Right hindlimb (tissue), 1 donor: ENCODE measurements around the gene EXO1.
"Not testable (repeated sequence)": the region's sequence is repeated elsewhere in the genome, so short reads cannot be mapped to it uniquely, and the experiment has no call there.

Experiments used
- DNase-seq: peaks from one replicate; pipeline ENCODE4 v3.0.0-alpha.2; 2018

Gene EXO1

DNA sequence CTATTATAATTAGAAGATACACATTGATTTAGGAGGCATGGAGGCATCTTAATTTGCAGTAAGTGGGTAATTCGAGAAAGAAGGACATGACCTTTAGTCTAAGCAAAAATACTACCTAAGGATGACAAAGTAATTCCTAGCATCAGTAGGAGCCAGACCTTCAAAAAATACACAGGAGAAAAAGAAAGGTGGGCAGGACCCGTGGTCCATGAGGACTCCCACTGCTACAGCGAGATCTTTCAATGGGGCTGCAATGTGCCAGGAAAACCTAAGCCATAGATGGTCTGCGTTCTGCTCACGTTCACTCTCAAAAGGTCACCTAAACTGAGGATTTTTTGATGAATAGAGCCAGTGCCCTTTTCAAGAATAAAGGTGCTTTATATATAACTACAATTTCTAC, 10.6 kb upstream of the EXO1 start:
- no peak for DNase-seq

DNA sequence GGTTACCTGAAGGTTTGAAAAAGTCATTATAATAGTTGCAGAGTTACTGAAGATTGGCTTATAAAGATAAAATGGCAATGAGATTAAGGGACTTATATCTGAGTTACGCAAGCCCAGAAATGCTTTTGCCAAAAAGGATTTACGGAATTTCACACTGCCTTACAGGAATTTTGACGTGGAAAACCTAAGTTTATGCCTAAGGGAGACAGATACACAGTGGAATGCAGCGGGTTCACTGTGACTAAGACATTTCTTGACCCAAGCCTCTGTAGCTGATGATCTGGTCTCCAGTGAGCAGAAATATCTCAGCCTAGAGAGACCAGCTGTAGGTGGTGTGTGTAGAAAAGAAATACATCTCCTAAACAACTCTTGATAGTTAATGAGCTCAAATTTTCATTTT, 10.1 kb upstream of the EXO1 start:
- DNase-seq, result no peak

DNA sequence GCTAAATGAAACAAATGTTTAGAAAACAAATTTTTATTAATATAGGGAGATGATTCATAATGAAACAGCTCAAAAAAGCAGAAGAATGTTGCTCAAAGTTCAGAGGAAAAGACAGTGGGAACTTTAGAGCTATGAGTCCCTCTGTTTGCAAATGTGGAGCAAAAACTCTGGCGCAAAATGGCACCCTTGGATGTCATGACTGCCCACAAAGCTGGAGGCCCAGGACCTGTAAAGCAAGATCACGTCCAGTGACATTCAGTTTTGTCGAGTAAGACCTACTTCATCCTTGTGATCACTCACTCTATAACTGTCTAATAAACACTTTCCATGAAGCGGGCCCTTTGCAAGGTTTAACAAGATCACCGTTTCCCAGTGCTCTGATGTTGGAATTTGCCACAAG, 9.1 kb upstream of the EXO1 start:
- DNase-seq, result no peak

DNA sequence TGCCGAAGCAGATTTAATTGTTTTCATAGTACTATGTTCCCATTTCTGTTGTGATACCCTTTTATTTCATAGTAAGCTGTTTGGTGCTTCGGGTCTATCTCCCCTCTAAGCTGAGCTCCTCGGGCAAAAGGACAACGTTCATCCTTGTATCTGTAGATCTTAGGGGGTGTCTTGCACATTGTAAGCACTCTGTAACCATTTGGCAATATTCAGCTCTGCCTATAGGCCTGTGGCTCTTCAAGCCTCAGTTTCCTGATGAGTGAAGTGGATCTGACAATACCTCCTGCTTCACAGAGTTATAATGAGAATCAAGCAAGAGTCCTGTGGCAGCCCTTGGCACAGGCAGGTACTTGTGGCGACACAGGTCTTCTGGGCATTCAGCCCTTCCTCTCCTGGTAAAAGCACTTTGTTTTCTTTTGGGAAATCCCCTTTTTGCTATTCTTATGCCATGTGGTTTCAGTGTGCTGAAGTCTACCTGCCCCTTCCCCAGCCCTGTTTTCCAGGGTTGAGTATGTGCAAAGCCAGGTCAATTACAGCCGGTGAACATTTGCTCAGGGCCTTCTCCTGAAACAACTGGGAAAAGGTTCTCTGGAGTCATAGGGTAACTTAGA, 8.5 kb upstream of the EXO1 start:
- DNase-seq, result no peak

DNA sequence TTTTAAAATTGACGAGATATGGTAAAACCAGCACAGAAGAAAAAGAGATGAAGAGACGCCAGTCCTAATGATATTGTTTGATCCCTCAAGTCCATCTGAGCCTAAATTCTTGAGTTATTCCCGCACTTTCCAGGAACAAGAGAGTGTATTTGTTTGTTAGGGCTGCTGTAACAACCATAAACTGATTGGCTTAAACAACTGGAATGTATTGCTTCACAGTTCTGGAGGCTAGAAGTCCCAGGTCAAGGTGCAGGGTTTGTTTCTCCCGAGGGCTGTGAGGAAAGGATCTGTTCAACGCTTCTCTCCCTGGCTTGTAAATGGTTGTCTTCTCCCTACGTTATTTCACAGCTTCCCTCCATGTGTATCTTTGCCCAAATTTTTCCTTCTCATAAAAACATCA, 7.8 kb upstream of the EXO1 start:
- DNase-seq, result no peak

DNA sequence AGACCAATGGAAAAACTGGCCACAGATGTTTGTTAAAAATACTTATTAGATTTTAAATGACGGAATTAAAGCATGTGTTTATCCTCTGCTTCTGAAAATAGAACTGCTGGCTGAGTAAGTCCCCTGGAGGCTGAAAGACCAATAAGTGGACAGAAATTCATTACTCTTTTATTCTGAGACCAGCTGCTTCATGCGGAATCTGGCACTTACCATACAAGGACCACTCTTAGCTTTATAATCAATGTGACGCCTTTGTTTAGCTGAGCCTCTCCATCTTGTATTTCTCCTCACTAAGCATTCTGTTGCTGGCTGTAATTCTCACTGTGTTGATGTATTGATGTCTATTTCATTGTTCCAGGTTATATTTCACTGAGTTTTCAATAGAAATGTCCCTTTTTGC, 6.3 kb upstream of the EXO1 start:
- DNase-seq, result no peak

DNA sequence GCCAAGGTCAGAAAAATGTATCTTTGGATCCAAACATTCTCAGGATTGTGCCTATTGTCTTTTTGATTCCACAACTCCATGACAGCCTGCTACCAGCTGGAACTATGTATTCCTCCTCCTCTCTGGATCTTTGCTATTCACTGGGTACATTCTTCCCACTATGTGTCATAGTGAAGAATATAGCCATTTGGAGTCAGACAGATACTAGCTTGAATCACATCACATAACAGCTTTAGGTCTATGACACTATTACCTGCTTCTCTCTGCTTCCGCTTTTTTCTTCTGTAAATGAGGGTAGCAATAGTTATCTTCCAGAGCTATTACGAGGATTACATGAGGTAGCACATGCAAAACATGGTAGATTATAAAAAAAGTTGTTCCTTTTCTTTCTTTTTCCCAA, 5.4 kb upstream of the EXO1 start:
- DNase-seq, result no peak

DNA sequence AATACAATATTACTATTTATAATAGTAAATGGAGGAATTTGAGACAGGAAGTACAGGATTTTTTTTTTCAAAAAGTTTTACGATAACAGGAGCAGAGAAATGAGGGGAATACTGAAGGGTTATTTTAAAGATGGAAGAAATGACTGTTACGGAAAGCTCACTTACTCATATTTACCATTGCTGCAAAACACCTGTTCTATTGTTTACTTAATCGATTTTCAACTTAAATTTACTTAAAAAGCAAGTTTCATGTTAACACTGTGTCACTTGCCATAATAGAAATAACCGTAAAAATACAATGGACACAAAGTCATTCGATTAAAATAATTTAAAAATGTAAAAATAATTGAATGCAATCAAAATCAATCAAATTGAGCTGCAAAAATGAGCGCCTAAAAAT, 3.4 kb upstream of the EXO1 start:
- no peak for DNase-seq

DNA sequence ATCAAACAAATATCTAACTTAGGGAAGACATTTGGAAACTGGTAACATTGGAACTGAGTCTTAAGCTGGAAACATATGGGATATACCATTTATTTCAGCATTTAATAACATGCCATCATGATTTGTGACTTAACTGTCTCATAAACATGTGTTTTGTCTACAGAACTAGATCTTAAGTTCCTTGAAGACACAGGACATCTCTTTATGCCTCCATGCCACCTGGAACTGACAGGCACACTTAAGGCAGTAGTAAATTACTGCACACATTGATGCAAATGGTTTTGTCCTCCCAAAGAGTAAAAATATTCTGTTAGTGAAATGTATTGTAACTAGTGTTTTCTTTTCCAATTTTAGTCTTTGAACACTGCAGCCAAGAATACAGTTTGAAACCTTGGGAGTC, 1.6 kb upstream of the EXO1 start:
- DNase-seq, result no peak

DNA sequence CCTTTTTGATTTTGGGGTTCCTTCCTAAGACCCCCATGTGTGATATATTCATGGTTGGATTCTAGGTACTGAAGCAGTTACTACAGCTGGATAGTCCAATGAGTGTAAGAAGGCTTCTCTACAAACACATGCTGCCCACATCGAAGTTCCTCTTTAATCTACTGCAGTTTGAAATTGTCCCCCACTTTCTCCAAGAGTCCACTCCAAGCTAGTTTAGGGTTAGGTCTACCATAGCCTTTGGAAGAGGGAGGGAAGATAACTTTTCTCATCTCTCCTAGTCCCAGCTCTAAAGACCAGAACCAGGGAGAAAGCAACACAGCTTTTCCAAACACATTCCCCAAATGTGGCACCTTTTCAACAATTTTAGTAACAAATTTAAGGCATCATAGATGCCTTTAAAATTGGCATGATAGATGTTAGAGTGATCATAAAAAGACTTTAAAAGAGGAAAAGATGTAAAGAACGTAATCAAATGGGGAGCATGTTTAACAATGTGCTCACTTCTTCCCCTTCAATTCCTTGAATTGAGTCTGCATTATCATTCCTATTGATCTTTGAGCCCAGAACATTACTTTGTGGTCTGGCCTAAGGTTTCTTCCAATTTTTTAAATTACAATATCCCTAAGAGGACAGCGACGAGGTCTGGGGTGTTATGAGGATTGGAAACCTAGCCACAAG, 1.0 kb upstream of the EXO1 start:
- DNase-seq, result no peak

DNA sequence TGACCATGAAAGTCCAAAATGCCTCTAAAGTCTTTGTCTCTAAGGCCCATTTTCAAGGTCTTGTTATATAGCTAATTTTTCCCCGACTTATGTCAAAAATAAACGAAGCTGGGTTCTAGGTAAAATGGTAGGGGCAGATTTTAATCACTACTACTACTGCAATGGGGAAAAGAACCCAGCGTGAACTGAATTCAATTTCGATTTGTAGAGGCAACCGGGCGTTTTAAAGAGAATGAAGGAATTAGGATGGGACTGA, 536 bp upstream of the EXO1 start:
- DNase-seq, result no peak

DNA sequence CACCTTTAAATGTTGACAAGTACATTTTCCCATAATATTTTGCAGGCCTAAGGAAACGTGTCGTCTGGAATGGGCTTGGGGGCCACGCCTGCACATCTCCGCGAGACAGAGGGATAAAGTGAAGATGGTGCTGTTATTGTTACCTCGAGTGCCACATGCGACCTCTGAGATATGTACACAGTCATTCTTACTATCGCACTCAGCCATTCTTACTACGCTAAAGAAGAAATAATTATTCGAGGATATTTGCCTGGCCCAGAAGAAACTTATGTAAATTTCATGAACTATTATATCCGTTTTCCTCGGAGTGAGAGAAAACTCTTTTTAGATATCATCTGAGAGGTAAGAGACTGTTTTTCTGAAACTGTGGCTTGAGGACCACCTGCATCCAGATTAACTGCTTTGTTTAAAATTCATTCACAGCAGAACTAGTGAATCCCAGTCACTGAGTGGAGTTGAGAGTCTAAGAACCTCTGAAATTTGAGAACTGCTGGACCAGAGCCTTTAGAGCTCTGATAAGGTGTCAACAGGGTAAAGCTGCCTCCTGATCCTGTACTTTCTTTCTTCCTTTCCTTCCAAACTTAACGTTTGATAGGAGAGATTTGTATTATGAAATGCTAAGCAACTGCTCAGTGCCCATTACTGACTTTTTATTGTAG, 811 bp downstream of the EXO1 start:
- DNase-seq, result no peak

DNA sequence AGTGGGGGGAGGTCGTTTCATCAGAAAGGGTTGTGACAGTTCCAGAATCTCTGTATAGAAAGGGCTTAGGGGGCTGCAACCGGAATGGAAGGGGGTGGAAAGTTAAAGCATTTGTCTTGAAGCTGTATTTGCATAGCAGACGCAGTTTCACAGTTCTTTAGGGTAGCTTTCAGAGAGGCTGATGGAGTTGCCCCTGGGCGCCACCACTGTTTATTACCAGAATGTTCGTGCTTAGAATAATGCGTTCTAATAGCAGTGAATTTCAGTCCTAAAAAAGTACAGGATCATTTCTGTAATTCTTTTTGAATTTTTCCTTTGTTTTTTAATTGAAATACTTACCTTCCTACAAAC, 1.3 kb downstream of the EXO1 start:
- no peak for DNase-seq

DNA sequence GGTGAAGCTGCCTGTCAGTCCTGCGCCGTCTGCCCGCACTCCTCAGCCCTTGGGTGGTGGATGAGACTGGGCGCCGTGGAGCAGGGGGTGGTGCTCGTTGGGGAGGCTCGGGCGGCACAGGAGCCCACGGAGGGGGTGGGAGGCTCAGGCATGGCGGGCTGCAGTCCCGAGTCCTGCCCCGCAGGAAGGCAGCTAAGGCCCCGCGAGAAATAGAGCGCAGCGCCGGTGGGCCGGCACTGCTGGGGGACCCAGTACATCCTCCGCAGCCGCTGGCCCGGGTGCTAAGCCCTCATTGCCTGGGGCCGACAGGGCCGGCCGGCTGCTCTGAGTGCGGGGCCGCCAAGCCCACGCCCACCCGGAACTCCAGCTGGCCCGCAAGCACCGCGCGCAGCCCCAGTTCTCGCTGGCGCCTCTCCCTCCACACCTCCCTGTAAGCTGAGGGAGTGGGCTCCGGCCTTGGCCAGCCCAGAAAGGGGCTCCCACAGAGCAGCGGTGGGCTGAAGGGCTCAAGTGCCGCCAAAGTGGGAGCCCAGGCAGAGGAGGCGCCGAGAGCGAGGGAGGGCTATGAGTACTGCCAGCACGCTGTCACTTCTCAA, 7.6 kb downstream of the EXO1 start:
- DNase-seq, result not testable (repeated sequence)

DNA sequence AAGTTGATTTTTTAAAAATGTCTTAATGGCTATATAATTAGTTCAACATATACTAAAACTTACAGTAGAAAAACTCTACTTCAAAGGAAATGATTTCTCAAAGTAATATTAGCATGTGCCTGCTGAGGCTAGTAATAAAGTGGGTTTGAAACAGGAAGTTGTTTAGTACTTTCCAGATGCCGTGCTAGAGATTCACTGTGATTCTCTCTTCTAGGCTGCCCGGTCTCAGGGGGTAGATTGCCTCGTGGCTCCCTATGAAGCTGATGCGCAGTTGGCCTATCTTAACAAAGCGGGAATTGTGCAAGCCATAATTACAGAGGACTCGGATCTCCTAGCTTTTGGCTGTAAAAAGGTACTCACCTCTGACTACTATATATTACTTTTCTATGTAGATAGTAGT, 9.1 kb downstream of the EXO1 start:
- no peak for DNase-seq

DNA sequence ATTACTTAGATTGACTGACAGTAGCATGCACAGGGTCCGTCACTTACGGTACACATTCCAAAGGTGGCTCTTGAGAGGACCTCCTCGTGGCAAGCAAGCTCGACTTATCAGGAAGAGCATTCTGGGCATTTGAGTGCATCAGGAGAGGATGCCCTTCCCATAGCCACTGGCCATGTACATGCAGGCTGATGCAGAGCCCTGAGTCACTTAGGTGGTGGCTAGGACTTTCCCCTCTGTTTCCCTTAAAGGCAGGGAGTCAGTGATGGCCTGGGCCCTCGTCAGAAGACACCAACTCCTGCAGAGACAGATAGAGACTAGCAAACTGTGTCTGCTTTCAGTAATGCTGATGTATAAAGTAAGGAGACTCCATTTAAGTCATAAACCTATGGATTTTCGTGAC, 12.9 kb downstream of the EXO1 start:
- no peak for DNase-seq

DNA sequence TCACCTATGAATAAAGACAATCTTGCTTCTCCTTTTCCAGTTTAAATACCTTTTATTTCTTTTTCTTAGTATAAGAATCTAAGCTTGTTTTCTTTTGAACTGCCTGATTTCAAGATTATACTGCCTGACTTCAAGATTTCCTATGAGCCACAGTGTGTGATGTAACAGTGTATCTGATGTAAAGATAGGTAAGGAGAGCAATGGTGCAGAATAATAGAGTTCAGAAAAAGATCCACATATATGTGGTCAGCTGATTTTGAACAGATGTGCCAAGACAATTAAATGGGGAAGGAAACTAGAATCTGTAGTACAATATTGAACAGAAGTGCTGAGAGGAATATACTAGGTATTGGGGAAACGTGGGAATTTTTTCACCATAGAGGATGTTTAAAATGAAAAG, 21.0 kb downstream of the EXO1 start:
- DNase-seq, result no peak

DNA sequence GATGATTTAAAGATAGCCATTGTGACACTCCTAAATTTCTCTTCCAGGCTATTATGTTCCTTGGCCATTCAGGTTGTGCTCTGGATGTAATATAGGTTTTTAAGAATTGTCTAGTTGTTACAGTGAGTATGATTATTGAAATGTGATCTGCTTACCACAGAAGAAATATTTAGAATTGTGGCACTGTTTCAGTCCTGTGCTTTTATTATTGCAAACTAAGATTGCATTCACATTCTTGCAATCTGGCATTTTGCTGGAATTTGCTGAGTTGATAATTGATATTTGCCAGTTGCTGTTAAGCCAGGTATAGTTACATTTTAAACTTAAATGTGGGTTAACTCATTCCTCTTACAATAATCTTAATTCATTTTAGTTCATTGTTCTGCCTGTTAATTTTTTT, 22.3 kb downstream of the EXO1 start:
- no peak for DNase-seq

DNA sequence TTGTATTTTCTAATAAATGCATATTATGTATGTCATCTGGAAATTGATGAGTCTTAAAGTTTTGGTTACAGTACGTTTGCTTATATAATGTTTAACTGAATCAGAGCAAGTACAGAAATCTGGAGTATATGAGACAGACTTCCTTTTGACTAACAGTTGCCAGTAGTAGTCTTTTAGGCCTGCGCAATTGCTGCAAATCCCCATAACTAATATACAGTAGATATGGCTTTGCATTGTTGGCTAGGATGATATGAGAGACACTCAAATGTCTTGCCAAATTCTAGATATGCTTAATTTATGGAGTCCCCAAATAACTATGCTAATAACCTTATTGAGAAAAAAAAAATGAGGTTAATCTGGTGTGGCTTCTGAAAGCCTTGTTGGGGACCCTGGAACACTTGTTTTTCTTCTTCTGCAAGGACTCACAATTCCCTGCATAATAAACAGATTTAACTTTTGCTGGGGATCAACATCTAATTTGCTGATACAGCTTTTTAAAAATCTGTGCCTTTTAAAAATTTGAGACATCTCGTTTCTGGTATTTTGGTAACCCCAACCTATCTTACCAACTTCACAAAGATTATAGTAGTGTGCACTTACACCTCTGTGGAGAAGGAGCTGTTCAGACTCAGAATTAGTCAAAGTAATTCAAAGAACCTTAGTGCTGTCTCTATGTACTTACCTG, 22.9 kb downstream of the EXO1 start:
- DNase-seq, result no peak

DNA sequence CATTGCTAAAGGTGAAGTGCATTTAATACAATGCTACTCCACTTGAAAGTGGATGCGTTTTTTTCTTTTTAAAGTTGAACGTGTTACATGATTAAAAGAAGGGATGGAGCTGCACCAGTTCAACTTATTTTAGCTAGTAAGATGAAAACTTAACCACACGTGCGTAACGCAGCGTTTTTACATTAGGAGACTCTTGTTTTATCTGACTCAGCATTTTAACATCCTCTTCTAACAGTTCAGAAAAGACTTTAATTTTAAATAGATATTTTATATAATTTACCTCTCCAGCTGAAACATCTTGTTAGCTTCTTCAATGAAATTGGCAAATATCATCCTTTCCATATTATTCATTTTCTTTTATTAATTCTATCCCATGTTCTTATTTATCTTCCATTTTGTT, 33.4 kb downstream of the EXO1 start:
- DNase-seq, result no peak

DNA sequence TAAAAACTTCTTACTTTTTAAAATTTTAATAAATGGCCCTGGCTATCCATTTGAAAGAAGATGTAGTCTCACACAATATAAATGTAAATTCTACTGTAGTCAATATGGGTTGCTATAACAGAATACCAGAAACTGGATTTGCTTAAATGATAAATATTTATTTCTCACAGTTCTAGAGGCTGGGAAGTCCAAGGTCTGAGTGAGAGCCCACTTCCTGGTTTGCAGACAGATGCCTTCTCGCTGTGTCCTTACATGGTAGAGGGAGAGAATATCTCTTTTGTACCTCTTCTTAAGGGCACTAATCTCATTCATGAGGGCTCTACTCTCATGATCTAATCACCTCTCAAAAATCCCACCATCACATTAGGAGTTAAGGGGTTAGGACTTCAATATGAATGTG, 35.2 kb downstream of the EXO1 start:
- DNase-seq, result no peak

DNA sequence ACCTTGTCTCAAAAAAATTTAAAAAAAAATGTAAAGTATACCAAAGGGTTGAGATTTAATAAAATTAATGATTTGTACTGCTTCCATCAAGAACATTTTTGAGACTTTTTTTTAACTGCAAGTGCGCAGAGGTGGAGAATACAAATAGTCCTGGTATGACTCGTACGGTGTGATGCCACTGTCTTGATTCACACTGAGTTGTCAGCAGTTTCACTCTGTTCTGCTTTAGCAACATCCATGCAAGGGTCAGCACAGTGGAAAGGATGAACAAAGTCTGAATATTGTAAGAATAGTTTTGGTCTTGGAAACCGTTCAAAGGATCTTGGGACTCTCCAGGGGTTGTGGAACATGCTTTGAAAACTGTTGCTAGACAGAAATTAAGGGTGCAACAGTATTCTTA, 40.2 kb downstream of the EXO1 start:
- no peak for DNase-seq

DNA sequence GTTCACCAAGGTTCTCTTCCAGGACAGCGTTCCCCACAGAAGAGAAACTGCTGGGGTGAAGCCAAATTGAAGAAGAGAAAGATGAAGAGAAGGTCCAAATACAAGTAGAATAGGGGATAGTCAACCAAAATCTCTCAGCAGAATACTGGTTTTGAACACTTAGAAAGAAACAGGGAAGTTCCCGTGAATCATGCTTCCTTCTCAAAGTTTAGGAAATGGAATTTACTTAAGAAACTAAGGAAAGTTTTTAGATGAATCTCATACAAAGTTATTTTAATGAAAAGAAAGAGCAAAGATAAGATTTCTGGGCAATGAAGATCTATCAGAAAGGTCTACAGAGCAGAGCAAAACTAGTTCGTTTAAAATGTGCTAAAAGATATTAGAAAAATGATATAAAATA, 43.3 kb downstream of the EXO1 start:
- no peak for DNase-seq

DNA sequence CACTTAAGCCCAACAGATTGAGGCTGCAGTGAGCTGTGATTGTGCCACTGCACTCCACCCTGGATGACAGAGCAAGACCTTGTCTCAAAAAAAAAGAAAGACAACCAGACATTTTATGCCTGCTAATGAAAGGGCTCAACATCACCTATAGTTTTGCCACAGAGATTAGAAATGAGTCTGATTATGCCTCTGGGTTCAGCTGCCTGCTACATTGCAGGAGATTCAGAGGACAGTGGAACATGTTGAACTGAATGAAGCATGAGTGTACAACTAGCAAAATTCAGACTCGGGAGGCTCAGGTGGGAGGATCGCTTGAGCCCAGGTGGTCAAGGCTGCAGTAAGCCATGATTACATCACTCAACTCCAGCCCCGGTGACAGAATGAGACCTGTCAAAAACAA, 46.0 kb downstream of the EXO1 start:
- DNase-seq, result no peak
